HEK293 (cell line): Measurements from ENCODE around the gene TMED1.
A peak's percentile ranks its signal among the peaks of the same experiment; 100 is the strongest.

Experiments used
- ZNF174 ChIP-seq: fragments of 450-650 bp; formaldehyde crosslinking; IDR thresholded peaks from 2 replicates; pipeline ENCODE4 v1.5.0; 2017; ENCODE audit warnings: missing biosample characterization, mild to moderate bottlenecking, missing genetic modification characterization
- ZNF837 ChIP-seq: fragments of 450-650 bp; formaldehyde crosslinking; IDR thresholded peaks from 2 replicates; pipeline ENCODE4 v1.5.1; 2016; ENCODE audit warnings: missing biosample characterization, missing genetic modification characterization
- TF ChIP-seq, protein P1 (sequence below): fragments of 450-650 bp; formaldehyde crosslinking; IDR thresholded peaks from 2 replicates; pipeline ENCODE4 v1.5.1; 2016; ENCODE audit warnings: missing biosample characterization, missing genetic modification characterization
- TF ChIP-seq, protein P2 (sequence below): fragments of 450-650 bp; formaldehyde crosslinking; IDR thresholded peaks from 2 replicates; pipeline ENCODE4 v1.5.1; 2016; ENCODE audit warnings: missing biosample characterization, missing genetic modification characterization

GRCh38 chr19:10820173-10820572, 15.8 kb downstream of the TMED1 start:
- TF ChIP-seq, protein P1, sequence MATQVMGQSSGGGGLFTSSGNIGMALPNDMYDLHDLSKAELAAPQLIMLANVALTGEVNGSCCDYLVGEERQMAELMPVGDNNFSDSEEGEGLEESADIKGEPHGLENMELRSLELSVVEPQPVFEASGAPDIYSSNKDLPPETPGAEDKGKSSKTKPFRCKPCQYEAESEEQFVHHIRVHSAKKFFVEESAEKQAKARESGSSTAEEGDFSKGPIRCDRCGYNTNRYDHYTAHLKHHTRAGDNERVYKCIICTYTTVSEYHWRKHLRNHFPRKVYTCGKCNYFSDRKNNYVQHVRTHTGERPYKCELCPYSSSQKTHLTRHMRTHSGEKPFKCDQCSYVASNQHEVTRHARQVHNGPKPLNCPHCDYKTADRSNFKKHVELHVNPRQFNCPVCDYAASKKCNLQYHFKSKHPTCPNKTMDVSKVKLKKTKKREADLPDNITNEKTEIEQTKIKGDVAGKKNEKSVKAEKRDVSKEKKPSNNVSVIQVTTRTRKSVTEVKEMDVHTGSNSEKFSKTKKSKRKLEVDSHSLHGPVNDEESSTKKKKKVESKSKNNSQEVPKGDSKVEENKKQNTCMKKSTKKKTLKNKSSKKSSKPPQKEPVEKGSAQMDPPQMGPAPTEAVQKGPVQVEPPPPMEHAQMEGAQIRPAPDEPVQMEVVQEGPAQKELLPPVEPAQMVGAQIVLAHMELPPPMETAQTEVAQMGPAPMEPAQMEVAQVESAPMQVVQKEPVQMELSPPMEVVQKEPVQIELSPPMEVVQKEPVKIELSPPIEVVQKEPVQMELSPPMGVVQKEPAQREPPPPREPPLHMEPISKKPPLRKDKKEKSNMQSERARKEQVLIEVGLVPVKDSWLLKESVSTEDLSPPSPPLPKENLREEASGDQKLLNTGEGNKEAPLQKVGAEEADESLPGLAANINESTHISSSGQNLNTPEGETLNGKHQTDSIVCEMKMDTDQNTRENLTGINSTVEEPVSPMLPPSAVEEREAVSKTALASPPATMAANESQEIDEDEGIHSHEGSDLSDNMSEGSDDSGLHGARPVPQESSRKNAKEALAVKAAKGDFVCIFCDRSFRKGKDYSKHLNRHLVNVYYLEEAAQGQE = no peak
- TF ChIP-seq, protein P2, sequence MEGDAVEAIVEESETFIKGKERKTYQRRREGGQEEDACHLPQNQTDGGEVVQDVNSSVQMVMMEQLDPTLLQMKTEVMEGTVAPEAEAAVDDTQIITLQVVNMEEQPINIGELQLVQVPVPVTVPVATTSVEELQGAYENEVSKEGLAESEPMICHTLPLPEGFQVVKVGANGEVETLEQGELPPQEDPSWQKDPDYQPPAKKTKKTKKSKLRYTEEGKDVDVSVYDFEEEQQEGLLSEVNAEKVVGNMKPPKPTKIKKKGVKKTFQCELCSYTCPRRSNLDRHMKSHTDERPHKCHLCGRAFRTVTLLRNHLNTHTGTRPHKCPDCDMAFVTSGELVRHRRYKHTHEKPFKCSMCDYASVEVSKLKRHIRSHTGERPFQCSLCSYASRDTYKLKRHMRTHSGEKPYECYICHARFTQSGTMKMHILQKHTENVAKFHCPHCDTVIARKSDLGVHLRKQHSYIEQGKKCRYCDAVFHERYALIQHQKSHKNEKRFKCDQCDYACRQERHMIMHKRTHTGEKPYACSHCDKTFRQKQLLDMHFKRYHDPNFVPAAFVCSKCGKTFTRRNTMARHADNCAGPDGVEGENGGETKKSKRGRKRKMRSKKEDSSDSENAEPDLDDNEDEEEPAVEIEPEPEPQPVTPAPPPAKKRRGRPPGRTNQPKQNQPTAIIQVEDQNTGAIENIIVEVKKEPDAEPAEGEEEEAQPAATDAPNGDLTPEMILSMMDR = peak; percentile 14; the same call in 1 of the 2 replicates
- TF ChIP-seq ZNF837 (tag by site-specific recombination) = no peak
- TF ChIP-seq ZNF174 (tag by site-specific recombination) = no peak
